Activated CD4-positive, CD25-positive, alpha-beta regulatory T cell (primary cell): ENCODE results near the gene KCTD4.
"Not testable (repeated sequence)": the region's sequence is repeated elsewhere in the genome, so short reads cannot be mapped to it uniquely, and the experiment has no call there.

Source experiments
- DNase-seq, 4 experiments: peaks; one replicate each; lab custom pipeline; 2025; lab: John Stamatoyannopoulos, UW

KCTD4 gene

DNA sequence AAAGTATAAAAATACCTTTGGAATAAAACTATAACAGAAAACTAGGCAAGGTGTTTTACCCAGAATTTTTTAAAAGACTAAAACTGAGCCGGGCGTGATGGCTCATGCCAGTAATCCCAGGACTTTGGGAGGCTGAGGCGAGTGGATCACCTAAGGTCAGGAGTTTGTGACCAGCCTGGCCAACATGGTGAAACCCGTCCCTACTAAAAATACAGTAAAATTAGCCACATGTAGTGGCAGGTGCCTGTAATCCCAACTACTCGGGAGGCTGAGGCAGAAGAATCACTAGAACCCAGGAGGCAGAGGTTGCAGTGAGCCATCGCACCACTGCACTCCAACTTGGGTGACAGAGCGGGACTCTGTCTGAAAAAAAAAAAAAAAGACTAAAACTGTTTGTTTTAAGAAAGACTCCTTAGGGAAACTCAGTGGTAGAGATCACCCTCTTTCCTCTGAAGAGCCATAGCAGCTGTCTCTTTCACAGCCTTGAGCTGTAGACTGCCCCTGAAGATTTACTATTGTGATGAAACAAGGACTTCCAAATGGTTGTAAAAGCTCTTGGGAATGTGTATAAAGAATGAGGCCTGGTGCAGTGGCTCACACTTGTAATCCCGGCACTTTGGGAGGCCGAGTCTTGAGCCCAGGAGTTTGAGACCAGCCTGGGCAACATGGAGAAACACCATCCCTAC is 14.7 kb upstream of the KCTD4 start:
- DNase-seq: no peak

DNA sequence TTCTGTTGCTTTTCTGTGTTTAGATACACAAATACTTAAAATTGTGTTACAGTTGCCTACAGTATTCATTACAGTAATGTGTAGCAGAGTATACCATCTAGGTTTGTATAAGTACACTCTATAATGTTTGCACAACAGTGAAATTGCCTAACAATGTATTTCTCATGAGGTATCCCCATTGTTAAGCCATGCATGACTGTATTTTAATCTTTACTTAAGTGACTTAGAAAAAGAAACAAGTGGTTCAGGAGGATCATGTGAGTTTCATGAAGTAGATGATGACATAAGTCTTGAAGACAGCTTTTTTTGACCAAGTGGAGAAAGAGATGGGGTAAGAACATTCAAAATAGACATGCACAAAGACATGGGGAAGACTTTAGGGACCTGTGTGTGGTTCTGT is 8.4 kb upstream of the KCTD4 start:
- no peak for DNase-seq

DNA sequence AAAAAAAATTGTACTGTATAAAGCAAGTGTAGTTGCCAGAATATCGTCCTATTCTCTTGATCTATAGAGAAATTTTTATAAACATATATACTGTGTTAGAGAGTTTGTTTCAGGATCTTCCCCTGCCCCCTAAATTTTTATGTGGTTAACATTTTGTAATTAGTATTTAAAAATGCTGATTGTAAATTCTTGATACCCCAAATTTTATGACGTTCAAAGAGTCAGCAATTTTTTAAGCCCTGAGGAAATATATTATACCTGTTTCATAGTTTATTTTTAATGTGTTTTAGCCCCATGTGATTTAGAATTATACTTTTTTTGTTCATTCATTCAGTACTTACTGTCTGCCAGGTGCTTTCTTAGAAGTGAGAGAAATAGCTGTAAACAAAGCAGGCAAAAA is 7.3 kb upstream of the KCTD4 start:
- no peak for DNase-seq

DNA sequence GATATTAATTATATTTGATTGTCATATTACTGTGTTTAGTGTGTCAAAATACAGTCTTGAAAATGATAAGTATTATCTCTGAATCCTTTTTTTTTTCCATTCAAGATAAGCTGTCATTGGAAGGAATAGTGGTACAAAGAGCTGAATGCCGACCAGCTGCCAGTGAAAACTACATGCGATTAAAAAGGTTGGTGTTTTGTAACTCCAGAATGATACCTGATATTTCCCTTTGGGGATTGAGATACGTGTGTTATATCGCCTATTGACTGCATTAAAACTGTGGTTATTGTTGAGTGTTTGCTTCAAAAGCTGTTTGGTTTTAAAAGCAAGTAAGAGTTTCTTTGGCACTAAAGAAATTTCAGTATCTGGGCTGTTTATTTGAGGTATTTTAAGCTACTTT is 6.5 kb upstream of the KCTD4 start:
- no peak for DNase-seq

DNA sequence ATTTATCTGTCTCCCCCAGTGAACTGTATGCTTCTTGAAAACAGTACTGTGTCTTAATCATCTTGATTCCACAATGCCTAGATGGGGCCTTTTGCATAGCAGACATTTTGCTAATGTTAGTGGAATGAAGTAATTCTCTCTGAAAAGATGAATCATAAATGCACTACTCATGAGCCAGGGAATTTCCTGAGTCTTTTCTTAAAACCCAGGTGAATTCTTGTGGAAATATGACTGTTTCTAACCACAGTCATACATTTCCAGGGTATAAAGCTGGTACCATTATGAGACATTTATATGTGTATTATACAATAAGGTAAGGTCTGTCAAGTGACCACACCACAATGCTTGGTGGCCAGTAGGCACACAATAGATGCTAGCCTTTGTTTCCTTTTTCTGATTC is 5.5 kb upstream of the KCTD4 start:
- no peak for DNase-seq

DNA sequence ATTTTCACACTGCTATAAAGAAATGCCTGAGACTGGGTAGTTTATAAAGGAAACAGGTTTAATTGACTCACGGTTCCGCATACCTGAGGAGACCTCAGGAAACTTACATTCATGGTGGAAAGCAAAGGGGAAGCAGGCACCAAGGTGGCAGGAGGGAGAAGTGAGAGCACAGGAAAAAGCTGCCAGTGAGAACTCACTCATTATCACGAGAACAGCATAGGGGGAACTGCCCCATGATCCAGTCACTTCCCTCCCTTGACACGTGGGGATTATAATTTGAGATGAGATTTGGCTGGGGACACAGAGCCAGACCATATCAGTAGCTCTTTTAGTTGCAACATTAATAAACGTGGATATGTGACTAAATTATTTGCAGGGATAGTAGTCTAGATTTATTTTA is 4.3 kb upstream of the KCTD4 start:
- DNase-seq: no peak

DNA sequence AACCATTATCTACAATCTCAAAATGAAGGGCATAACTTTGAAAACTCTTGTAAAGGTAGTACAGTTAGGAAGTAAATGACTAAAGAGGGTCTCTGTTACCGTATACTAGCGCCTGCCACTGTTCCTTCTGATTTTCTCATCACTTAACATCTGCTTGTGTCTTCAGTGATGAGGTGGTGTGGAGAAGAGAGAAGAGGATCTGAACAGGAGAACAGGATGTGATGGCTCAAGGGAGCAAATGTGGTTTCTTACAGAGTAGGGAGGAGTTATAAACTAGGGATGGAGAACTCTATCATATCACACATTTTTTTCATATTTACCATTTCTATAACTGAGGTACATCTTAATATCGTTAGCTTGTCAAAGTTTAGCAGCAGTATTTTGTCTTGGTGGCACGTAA is 1.1 kb downstream of the KCTD4 start:
- DNase-seq: no peak

DNA sequence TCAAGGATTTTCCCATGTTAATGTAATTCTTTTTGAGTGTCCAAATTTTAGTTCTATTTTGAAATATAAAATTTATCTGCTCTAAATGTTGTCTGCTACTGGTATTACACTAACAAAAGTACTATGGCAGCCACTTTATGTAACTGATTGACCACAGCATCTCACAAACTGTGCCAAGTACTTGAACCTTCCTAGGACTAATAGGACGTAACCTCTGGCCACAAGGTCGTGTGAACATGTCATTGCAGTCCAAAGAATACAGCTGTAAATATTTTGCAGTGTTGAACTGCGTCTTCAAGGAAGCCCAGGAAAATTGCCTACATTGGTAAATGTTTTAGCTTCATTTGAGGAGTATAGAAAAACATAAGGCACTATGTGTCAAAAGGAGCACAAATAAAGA is 1.9 kb downstream of the KCTD4 start:
- no peak for DNase-seq

DNA sequence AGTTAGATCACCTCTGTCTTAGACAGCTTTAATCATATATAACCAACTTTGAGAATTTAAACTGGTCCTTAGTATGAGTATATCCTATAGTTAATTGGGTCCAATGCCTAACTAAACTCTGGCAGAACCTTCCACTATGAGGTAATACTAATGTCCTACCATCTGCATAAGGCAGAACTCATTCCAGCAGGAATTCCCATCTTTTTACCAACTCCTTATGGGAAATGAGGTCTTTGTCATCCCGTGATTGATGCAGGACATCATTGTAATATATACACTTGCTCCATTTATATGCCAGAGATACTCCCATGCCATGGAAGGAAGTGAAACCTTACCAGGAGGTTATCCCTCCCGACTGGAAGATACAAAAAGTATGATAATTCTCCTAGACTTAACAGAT is 2.8 kb downstream of the KCTD4 start:
- DNase-seq: no peak

DNA sequence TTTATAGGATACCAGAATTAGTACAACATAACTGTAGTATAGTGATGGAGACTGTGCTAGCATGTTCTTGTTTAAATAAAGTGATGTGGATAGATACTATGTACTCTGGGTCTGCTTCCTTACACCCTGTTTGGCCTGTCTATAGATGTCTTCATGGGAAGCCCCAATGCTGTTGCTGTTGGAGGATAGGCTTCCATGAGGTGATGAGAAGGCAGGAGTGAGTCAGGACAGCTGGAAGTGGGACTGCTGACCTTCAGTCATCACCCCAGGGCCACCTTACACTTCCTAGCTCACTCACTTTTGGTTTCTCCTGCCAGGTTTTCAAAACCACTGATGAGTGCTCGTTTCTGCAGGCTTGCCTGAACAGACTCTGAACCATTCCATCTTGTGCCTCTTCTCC is 4.2 kb downstream of the KCTD4 start:
- no peak for DNase-seq

DNA sequence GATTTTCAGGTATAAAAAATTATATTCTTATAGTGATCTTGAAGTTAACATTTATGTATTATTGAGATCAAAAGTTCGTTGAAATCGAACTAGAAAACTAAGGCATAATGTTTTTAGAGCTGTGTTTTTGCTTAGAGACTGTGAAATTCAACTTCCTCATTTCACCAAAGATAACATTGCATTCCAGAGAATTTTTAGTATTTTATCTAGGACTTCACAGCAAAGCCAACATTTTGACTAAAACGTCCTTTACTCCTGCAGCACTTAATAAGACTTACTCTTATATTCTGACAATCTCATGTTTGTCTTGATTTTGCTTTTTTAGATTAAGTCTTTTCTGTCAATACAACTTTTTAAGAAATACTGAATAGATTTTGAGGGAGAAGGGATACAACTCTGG is 4.7 kb downstream of the KCTD4 start:
- DNase-seq: no peak

DNA sequence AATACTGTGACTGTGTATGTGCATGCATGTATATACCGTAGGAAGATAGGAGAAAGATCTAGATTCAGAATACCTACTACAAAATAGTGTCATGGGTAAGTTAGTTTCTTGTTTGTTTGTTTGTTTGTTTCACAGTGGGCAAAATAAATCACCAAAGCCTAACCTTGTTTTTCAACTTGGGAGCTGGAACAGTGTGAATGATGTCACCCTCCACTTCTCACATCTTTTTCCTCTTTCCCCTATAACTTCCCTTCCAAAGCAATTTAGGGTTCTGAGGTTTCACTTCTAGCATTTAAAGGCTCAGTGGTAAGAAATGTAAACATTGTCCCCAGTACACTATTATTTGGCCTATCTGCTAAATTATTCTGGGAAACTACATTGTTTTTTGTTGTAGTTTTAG is 5.4 kb downstream of the KCTD4 start:
- DNase-seq: no peak

DNA sequence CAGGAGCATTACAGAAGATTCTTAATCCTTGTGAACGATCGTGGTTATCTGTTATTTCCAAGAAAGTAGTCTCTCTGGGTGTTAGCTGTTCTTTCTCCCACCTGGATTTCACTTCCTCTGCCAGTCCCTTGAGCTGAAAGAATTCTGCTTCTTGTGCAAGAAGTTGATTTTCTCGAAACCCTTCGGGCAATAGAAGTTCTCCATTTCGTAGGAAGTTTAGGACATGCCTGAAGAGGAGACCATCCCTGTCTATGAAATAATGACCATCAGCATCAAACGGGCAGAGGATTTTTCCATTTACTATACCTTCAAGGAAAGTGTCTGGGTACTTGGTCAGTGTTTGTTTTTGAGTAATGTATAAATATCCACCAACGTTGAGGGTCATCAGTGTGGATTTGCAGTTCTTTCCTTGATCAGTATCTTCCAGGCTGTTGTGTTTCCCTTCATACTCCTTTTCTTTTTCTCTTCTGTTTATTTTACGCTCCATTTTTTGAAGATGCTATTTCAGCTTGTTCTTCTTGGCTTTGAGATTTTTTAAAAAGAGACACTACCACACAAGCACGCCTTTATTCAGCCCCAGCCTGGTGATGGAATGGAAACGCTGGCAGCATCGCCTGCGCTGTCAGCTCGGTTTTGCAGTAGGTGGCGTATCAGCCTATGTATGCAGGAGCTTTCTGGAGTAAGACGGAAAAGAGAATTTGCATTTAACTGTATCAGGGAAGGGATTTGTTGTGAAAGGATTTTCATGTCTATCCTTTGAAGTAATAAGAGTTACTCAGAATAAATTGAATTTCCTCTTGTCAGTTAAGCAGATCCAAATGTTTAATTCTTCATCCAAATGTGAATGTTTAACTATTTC is 6.5 kb downstream of the KCTD4 start:
- no peak for DNase-seq

DNA sequence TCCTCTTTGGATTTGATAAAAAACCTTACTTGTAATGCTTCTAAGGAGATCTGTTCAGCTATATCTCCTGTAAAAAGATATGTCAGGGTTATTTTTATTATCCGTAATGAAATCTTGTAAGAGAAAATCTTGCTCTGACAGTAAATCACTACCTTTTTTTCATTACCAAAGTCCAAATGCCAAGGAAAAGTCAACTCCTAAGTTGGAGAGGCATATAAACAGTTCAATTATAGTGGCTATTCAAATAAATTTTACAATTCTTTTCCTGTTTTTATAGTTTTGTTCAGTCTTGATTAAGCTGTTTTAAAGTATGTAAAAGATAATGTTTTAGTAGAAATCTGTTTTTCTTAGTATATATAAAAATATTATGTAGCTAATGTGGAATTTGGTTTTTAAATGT is 9.0 kb downstream of the KCTD4 start:
- DNase-seq: no peak

DNA sequence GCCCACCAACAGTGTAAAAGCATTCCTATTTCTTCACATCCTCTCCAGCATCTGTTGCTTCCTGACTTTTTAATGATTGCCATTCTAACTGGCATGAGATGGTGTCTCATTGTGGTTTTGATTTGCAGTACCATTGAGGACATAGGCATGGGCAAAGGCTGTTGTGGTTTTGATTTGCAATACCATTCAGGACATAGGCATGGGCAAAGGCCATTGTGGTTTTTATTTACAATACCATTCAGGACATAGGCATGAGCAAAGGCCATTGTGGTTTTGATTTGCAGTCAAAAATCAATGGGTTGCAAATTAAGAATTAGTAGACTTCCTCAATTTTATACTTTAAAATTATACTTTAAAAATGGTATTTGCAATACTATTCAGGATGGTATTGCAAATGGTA is 11.3 kb downstream of the KCTD4 start:
- not testable (repeated sequence) for DNase-seq

DNA sequence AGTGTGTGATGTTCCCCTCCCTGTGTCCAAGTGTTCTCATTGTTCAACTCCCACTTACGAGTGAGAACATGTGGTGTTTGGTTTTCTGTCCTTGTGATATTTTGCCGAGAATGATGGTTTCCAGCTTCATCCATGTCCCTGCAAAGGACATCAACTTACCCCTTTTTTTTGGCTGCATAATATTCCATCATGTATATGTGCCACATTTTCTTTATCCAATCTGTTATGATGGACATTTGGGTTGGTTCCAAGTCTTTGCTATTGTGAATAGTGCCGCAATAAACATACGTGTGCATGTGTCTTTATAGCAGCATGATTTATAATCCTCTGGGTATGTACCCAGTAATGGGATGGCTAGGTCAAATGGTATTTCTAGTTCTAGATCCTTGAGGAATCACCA is 11.8 kb downstream of the KCTD4 start:
- DNase-seq: not testable (repeated sequence)

DNA sequence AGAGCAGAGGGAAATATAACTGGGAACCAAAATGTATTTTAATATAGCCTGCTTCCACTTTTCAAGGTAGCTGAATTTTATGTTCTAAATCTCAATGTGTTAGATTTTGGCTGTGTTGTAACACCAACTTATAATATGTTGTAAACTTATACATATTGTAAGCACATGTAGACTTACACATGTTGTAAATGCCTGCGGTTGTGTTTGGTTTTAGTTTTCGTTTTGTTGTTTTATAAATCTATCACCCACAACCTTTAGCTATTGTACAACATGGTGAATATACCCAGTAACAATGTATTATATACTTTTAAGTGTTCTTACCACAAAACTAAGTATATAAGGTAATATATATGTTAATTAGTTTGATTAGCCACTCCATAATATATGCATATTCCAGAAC is 15.6 kb downstream of the KCTD4 start:
- no peak for DNase-seq

DNA sequence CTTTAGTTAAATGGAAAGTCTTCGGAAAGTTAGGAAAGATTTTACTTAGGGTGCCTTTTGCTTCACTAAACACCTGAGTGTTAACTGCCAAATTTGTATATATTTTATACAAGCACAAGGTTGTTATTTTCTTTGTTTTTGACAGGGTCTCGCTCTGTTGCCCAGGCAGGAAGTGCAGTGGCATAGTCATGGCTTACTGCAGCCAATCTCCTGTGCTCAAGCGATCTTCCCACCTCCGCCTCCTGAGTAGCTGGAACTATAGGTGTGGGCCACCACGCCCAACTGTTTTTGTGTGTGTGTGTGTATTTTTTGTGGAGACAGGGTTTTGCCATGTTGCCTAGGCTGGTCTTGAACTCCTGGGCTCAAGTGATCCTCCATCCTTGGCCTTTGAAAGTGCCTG is 16.2 kb downstream of the KCTD4 start:
- DNase-seq: no peak

DNA sequence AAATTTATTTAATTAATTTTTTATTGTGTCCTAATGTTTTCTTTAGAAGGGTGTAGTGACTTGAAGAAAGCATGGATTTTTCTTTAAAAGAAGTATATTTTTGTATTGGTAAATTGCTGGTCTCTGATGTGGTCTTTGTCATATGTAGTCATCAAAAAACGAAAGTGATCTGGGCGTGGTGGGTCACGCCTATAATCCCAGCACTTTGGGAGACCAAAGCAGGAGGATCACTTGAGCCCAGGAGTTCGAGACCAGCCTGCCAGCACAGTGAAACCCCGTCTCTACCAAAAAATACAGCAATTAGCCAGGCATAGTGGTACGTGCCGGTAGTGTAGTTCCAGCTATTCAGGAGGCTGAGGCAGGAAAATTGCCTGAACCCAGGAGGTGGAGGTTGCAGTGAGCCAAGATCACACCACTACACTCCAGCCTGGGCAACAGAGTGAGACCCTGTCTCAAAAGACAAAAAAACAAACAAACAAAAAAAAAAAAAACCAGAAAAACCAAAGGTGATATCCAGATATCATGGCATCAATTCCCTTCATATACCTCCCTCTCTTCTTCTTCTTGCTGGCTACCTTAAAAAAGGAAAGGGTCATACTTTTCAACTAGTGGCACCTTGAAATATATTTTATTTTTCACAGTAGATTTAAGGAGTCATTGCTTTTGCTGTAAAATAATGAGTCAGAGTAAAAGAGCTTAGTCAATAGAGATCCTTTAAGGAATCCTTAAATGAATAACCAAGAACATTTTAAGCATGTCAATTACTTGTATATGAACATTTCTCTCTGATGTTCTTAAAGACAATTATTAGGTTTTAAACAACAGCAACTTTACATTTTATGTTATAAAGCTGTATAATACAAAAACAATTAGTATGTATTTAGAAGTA is 19.9 kb downstream of the KCTD4 start:
- DNase-seq: no peak

DNA sequence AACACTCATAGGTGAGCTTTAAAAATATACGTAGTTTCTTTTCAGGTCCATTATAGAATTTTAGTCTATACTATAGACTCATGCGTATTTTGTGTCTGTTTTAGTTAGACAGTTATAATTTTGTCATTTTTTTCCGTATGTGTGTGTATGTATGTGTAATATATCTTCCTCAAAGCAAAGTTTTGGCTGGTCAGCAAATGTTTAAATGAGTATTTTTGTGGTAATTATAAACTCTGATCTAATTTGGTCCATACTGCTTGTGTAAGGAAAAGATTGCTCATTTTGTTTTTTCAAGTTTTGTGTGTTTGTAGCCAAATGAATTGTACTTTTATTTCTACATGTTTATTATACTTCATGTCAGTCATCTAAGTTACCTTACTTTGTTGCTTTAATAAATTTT is 20.5 kb downstream of the KCTD4 start:
- DNase-seq: no peak

DNA sequence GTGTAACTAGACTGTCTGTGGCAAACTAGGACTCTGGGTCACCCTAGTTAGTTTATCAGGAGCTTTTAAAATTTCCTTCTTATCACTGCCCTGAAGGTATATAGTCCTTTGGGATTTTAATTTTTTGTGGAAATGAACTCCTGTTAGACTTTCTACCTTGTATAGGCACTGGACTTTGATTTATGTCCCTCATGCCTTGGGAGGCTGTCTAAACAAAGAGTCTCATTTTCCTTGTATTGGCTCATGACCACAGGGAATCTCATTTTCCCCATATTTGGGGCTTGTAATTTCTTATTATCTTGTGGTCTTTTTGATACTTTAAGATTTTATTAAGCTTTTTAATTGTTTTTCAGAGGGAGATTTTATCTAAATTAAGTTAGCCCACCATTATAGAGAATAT is 21.4 kb downstream of the KCTD4 start:
- no peak for DNase-seq

DNA sequence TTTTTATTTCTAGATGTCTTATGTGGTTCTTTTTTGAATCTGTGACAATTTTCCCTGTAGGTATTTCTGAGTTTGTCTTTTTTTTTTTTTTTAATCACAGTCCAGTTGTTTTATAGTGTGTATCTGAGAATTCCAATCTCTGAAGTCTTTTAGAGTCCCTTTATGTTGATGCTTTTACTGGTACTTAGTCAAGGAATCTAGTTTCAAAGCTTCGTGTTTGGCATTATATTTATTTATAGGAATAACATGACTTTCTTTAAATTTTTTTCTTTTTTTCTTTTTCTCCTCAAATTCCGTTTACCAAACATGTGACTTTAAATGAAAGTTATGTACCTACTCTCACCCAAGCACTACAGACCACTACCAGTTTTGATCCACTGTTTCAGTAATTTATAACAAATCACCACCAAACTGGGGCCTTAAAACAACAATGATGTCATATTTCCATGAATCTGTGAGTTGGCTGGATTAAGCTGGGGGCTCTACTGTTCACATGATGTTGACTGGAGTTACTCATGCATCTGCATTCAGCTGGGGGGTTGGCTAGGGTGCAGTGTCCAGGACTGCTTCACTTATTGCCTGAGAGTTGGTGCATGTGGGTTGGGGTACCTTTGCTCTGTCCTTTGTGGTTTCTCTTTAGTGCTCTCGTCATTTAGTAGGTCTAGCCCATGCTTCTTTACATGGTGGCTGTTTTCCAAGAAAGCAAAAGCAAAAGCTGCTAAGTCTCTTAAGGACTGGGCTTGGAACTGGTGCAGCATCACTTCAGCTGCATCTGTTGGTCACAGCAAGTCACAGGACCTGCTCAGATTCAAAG is 22.3 kb downstream of the KCTD4 start:
- no peak for DNase-seq
